Globus pallidus (tissue), 1 donor: Measurements from ENCODE around the gene SOX3.

ENCODE experiments used
- DNase-seq: peaks from one replicate; pipeline ENCODE4 v3.0.0-alpha.2; 2015; ENCODE audit warnings: low spot score

The SOX3 gene

DNA sequence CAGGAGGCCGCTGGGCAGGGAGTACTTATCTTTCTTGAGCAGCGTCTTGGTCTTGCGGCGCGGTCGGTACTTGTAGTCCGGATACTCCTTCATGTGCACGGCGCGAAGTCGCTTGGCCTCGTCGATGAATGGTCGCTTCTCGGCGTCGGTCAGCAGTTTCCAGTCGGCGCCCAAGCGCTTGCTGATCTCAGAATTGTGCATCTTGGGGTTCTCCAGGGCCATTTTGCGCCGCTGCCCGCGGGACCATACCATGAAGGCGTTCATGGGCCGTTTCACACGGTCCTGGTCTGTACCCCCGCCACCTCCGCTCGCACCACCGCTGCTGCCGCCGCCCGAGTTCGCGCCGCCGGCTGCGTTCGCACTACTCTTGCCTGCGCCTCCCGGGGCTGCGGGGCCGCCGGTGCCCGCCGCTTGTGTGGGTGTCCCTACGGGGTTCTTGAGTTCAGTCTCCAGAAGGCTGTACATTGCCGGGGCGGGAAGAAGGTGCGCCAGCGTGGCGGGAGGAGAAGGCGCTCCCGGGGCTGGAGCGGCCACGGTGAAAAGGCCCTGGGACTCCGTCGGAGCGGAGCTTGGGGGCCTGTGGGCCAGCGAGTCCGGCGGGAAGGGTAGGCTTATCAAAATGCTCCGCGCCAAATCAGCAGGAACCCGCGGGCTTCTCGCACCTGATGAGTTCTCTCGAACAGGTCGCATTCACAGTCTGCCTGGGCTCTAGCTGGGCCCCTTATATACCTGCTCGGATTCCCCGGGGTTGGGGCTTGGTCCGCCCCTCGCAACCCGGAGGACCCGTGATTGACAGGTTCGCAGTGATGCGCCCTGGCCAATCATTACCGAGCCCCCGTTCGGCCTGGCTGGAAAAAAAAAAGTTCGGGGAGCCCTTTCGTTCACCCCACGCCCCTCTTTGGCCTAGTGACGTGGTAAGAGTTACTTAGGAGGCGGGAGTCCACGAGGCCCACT is at the start of gene SOX3:
TSS of gene SOX3 (minus strand) at position 699 of the 954 bp plus-strand sequence. CDS start at position 690, 9 bp downstream.
- DNase-seq = no peak

DNA sequence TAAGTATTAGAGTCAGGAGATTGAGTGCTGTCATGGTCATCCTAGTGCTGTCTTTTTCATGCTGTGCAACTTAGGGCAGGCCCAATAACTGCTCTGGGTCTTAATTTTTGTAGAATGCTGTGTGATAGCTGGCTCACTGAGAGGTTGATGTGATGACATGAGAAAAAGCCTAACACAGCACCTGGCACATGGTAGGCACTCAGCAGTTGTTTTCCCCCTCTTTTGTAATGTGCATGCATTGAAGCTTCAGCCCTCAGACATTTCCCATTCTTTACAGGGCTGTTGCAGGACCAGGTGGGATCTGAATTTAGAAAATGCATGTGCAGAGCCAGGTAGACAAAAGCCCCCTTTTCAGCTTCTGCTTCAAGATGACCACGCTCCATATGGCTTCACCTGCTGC is 44.1 kb upstream of the SOX3 start:
- no peak for DNase-seq

DNA sequence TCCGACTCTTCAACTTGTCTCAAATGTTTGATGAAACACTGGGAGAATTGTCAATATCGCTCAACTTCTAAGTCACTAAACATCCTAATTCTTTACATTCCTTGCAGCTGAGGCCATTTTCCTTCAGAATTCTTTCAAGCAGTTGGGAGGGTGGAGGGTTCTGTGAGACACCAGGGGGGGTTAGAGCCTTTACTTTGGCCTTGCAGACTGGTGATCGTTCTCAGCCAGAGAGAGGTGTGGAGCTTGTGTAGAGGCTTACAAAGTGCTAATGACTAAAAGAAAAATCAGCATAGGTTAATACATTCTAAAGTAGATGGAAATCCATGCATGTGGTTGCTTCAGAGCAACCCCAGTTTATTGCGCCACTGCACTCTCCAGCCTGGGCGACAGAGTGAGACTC is 21.3 kb upstream of the SOX3 start:
- DNase-seq = no peak

DNA sequence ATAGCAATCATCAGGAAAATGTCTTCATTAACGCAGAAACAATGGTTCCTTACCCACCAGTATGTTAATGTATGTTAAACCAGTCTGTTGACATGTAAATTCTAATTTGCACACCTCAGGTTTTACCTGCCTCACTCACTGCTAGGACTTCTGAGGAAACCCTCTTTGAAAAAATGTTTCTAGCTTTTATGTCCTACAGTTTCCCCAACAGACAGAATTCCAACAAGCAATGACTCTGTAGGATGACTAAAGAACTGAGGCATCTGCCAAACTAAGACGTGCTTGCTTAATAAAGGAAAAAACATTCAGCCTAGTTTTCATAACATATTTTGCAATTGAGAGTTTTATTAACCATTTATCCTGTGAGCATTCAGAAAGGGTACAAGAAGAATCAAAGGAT is 20.6 kb upstream of the SOX3 start:
- DNase-seq = no peak

DNA sequence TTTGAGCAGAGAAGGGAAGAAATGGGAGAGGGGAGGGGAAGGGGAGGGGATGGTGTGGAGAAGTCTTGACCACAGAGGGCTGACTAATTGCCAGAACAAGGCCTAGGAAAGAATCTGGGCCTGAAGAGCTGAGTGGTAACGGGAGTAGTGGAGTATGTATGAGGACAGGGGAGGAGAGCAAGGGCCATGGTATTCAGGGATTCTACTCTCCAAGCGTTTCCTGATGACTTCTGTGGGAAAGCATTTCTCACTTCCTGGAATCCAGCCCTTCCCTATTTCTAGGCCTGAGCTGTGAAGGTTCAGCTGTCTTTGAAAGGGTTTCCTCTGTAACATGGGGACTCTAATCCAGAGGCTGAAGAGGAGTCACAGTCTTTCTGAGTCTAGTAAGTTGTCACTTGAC is 19.7 kb upstream of the SOX3 start:
- no peak for DNase-seq

DNA sequence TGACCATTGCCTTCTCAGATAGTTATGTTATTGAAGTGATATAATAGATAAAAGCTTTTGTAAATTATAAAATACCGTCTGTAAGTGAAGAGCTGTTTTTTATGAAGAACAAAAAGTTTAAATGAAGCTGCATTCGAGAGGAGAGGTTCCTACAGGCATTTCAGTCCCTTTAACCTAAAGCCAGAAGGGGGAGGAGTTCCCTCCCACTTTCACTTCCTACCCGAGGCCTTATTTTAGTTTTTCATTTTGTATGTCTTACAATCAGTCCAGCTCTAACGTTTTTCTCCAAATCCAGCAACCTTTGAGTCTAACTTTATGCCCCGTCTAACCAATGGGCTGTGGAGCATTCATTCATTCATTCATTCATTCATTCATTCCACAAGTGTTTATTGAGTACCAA is 16.5 kb upstream of the SOX3 start:
- DNase-seq = no peak

DNA sequence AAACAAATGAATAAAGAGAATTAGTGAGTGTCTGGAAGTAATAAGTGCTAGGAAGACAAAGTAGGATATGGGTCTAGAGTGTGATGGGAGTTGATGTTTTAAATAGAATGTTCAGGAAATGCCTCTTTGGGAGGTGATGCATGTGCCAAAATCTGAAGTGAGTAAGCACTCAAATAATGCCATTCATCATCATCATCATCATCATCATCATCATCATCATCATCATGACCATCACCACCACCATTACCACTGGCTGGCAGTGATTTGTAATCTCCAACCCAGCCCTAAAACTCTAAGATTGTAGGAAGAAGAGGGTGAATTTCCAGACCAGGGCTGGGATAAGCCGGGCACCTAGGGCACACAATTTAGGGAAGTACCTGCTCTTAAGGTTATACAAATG is 9.7 kb upstream of the SOX3 start:
- no peak for DNase-seq

DNA sequence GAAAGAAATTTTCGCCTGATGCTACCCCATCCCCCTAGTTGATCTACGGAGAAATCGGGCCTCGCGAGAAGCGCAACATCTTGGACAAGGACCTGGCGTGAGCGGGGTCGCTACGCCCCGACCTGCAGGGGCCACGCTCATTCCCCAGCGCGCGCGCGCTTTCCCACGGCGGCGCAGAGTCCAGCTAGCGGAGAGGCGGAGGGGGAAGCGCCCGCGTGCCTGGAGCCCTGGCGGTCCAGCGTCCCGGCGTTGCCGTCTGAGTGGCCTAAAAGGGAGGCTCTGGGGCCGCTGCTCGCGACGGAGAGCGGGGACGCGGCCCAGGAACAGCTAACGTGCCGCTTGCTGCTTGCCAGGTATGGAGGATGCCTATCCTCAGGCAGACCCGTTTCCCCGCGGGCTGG is 6.0 kb upstream of the SOX3 start:
- no peak for DNase-seq

DNA sequence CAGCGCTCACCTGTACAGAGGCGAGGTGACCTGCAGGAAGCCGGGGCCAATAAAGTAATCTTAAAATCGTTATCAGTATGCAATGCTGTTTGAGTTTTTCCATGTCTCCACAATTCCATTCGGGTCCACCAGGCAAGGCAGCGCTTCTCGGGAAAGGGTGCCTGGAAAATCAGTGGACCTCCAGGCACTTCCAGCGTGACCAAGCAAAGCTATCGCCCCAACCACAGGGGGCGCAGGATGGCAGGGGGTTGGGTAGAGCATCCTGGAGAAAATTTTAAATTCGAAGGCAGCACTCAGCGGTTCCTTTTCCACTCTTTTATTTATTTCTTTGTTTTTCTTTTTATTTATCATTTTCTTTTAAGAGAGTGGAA is 5.4 kb upstream of the SOX3 start:
- DNase-seq = no peak

DNA sequence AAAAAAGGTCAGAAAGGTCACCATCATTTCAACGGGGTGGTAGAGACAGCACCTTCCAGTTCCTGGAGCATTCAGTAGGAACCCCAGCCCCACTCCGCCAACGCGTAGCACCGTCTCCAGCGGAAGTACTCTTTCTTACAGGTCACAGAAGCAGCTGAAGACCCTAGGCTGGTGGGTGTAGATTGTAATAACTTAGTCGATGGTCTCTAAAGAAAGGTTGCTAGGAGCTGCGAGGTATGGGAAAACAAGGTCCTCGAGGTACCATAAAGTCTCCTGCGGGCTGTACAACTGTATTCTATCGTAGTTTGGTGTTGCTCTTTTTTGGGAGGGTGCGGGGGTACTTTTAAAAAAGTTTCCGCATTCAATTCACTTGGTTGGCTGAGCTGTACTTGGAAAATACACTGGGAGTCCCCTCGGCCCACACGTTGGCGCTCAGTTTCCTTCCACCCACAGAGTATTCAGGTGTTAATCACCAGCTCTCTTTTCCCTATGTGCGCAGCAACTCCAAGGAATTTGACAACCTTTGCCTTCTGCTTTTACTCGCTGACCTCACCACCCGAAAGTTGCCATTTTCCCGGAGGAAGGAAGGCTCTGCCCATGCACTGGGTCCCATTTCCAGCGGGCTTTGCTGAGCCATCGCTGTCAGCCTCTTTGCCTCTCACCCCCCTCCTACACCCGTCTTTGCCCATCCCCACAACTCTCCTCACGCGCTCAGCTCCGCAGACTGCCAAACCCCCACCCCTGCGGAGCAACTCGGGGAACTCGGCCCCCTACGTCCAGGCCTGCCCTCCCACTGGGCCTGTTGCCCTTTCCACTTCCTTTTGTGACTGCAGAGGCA is 4.8 kb upstream of the SOX3 start:
- no peak for DNase-seq

DNA sequence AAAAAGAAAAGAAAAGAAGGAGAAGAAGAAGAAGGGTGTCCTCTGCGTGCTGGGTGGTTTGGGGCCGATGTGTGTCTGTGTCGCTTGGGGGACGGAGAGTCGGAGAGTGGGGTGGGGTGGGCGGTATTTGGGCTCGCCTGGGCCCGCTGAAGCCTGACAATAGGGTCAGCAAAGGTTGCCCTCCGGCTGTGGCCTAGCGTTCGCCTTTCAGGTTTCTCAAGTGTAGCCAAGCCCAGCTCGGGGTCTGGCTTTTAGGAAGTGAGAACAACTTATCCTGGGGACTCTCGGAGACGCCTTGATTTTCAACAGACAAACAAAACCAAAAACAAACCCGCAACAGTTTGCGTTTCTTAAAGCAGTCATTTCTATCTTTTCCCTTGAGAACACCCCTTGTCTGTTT is 4.1 kb upstream of the SOX3 start:
- DNase-seq = no peak

DNA sequence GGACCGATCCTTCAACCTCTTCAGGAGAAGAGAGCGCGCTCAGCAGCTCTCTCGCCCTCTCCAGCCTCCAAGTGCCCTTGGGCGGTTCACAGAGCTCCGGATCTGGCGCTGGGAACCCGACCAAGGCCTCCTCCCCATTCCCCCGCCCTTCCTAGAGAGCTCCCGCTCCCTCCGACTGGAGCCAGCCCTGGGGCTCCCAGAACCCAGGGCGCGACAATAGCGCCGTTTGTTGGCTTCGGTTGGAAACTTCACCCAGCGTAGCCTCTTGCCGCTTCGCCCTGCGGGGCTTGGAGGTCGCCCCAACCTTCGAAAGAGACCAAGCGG is 3.1 kb upstream of the SOX3 start:
- no peak for DNase-seq

DNA sequence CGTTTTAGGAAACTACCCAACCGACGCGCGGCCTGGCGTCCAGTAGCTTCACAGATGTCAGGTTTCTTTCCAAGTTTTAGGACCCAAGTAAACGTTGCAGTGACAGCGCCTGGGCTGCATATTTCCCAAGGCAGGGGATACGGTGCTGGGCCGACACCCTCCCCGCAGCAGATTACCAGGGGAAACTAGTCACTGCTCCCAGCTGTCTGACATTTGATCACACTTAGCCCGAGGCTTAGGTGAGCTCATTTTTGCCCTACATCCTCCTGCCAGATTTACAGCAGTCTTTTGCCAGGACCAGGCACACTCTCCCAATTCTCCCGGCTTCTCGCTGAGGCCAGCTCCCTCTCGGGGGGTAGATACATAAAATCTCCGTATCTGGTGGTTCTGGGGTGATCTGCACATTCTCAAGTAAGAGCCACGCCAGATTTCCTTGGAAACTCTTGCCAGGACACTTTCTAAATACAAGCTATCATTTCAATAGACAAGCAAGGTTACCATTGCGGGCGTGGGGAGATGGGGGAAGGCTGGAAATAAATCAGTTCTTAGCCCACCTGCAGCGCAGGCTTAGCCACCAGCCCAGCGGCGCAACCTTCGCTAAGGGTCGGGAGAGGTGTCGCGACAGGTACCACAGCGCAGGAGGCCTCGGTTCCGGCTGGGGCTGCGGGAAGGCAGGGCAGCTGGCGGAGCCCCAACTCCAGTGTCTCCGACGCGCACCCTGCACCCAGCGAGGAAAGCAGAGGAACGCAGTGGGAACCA is 2.5 kb upstream of the SOX3 start:
- DNase-seq = no peak

DNA sequence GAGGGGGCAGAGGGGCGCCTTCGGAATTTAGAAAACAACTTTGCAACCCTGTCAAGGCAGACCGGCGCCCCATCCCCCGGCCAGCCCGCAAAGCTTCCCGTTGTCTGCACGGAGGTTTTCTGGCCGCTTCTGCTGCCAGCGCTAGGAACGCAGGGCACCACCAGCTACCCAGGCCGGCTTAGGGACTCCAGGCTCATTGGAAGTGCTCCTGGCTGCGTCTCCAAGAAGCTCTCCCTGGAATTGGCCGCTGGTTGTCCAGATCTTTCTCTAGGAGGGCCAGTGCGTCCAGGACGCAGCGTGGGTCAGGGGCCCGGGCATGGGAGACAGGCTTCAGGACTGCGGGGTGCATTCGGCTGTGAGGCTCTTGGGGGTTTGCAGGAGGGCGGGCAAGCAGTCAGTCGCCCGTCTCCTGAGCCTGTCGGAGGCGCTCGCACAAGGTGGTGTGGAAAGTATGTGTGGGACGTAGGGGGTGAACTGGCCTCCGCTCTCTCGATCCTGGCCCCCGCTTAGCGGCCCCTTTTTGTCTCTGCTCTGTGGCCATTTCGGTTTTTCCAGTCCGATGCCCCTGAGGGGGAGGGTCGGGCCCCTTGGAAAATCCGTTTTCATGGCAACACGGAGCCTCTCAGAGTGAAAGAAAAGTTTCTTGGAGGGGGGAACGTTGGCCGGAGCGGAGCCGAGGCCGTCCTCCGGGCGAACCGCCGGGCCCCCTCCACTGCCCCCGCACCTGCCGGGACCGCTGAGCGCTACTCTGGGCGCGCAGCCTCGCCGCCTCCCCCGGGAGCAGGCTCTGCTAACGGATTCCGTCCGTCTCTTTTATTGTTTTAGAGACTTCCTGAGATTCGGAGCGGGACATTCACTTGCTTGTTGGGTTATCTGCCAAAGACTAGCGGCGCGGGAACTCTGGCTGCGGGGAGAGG is 810 bp upstream of the SOX3 start:
- DNase-seq = no peak

DNA sequence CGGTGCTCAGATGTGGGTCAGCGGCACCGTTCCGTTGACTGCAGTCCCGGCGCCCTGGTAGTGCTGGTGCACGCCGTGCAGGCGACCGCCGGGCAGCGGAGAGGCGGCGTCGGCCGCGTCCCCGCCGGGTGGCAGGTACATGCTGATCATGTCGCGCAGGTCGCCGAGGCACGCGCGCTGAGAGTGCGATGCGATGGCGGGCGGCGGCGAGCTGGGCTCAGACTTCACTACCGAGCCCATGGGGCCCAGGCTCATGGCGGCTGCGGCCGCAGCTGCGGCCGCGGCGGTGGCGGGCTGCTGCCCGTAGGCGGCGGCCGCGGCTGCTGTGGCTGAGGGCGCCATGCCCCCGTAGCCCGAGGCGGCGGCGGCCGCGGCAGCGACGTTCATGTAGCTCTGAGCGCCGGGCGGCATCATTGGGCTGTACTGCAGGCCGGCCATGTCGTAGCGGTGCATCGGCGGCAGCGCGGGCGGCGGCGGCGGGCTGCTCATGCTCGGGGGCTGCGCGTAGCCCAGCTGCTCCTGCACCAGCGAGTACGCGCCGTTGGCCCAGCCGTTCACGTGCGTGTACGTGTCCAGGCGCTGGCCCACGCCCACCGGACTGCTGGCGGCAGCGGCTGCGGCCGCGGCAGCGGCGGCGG is 1.0 kb downstream of the SOX3 start:
- peak; percentile 41 for DNase-seq

DNA sequence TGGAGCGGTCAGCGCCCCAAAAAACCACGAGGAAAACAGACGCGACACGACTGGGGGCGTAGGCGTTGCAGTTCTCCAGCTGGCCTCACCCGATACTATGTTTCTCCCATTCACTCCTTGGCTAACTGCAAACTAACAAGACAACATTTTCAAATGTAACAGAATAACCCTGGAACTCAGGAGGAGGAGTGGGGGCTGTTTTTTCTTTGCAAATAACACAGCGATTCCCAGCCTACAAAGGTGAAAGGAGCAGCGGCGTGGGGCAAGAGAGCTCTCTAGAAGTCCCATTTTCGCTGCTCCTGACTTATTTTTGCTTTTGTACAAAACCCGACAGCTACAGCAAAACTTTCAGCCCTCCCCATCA is 1.6 kb downstream of the SOX3 start:
- DNase-seq = no peak

DNA sequence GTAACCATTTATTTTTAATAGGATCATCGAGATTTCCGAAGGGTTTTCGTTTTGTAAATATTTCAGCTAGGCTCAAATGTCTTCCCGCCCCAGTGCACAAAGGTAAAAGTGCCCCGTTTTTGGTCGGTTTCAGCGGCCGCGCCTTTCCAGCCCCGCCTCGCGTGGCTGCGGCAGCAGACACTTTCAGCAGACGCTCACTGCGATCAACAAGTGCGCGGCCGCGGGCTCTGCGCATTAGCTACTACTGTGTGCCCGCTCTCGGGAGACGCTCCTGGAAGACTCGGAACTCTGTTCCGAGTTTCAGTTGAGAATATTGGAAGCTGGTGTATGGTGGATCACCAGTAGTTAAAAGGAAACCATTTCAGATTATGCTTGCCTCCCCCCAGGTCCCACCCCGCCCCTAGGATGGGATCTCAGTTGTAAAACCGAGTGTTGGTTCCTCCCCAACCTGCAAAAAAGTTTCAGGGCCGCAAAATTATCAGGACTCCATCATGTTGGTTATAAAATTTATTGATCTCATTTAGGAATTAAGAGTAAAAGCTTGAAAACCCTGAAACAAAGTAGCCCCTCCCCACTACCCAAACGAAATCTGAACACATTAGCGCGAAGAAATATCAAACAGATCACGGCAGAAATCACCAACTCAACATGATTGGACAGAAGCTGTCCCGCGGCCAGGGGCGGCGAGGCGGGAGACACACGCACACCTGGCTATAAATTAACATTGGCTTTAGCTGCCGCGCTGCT is 2.2 kb downstream of the SOX3 start:
- DNase-seq = peak; percentile 25

DNA sequence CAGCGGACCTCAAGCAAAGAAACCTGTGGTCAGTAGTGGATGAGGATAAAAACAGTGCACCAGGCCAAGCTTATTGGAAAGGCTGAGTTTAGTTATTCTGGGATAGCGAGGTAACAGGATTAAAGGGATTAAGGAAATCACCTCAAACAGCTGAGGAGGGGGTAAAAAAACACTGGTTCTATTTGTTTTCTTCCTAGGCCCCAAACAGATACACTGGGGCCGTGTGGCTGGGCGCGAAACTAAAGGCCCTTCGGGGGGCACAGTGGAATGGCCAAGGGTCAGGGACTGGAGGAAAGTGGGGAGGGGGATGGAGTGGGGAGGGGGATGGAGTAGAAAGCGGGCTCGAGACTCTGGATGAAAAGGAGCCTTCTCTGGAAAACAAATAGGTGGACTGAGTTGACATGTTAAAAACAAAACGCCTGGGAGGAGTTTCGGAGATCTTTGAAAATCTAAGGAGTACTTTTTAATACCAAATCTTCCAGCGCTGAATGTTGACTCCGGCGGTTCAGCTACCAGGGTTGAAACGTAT is 2.9 kb downstream of the SOX3 start:
- DNase-seq = no peak

DNA sequence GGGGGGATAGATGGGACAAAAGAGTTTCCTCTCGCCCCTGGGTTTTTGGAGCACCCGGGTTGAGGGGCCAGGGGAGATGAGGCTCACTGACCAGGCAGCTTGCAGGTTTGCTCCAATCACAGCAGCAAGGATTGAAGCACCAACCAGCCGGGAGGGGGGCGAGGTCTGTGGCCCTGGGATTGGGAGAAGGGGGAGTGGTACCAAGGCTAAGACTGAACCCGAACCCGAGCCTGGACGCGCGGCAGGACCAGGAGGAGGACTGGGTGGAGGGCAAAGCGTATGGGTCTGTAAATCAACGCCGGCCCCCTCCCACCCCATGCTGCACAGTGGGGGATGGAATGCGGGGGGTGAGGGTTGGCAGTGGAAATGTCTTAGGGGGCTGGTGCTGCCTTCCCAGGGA is 3.5 kb downstream of the SOX3 start:
- no peak for DNase-seq

DNA sequence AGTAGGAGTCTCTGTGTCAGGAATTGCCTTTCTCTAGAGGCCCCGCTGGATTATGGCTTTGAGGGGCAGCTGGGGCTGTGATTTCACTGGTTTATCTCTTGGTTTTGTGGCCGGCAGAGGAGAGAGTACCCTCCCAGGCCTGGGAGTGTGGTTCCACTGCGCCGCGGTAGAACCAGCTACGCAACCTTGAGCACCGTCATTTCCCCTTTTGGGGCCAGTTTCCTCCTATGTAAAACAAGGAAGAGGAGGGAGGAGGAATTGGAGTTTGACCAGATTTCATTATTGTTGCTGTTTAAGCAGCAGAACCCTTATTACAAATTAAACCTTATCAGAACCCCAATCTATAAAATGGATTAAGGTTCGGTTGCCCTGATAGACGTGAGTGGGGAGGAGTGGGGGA is 4.4 kb downstream of the SOX3 start:
- no peak for DNase-seq
